ENCODE data around the gene FLT3LG.
A peak's percentile ranks its signal among the peaks of the same experiment; 100 is the strongest.

FLT3LG gene

GRCh38 chr19:49489601-49490167, 15.7 kb downstream of the FLT3LG start:
- DNase-seq: no peak

- no peak for DNase-seq
Observed at GRCh38 chr19:49490287-49491029, 16.4 kb downstream of the FLT3LG start.

- no peak for DNase-seq
Observed at GRCh38 chr19:49491030-49491803, 17.2 kb downstream of the FLT3LG start.

- DNase-seq: no peak
Observed at GRCh38 chr19:49491804-49492572, 18.0 kb downstream of the FLT3LG start.

GRCh38 chr19:49492573-49493405, 18.8 kb downstream of the FLT3LG start:
- DNase-seq: peak; percentile 67

- DNase-seq: no peak
Observed at GRCh38 chr19:49496574-49497008, 22.6 kb downstream of the FLT3LG start.

GRCh38 chr19:49497047-49497788, 23.2 kb downstream of the FLT3LG start:
- DNase-seq: peak; percentile 97

GRCh38 chr19:49497789-49498103, 23.7 kb downstream of the FLT3LG start:
- DNase-seq: no peak

- no peak for DNase-seq
Observed at GRCh38 chr19:49498475-49498874, 24.5 kb downstream of the FLT3LG start.

GRCh38 chr19:49499030-49499670, 25.1 kb downstream of the FLT3LG start:
- DNase-seq: no peak

GRCh38 chr19:49502866-49503581, 29.0 kb downstream of the FLT3LG start:
- DNase-seq: peak; percentile 82

GRCh38 chr19:49503582-49503962, 29.6 kb downstream of the FLT3LG start:
- no peak for DNase-seq

- peak; percentile 89 for DNase-seq
Observed at GRCh38 chr19:49506575-49507105, 32.6 kb downstream of the FLT3LG start.

GRCh38 chr19:49507803-49508494, 33.9 kb downstream of the FLT3LG start:
- DNase-seq: no peak

- DNase-seq: peak; percentile 56
Observed at GRCh38 chr19:49512970-49513745, 39.1 kb downstream of the FLT3LG start.

- peak; percentile 16 for DNase-seq
Observed at GRCh38 chr19:49513746-49514118, 39.7 kb downstream of the FLT3LG start.

- DNase-seq: no peak
Observed at GRCh38 chr19:49514151-49514550, 40.1 kb downstream of the FLT3LG start.

GRCh38 chr19:49515767-49516166, 41.8 kb downstream of the FLT3LG start:
- DNase-seq: peak; percentile 89

GRCh38 chr19:49518033-49518432, 44.0 kb downstream of the FLT3LG start:
- no peak for DNase-seq
